Right ventricle myocardium superior (tissue), 1 donor: ENCODE data around the gene BTBD17. TPM values are rescaled to one million over a fixed set of nuclear protein-coding genes. Genes with fewer than 3 reads are reported as not detected.

Source experiments
- ATAC-seq: fragments of 200-7000 bp; cut with Tn5 transposase; one replicate; pipeline ENCODE4 v1.9.1; 2020; ENCODE audit warnings: mild to moderate bottlenecking; ENCODE audit not compliant: poor library complexity
- DNase-seq: peaks from one replicate; pipeline ENCODE4 v3.0.0-alpha.2; 2020
- intact Hi-C: fragments of 100-400 bp; cut with DNase I; formaldehyde crosslinking; loops from one replicate; pipeline ENCODE4 v1.11.2; 2022
- total RNA-seq: library from RNA; stranded (reverse); fragmentation: NEBNext Ultra II Directional; extraction: Animal tissue kit (Norgen Biotek cat#: 25700); gene quantifications from one replicate; pipeline ENCODE4 v1.2.1, GENCODE V29; 2021
- donor health status: DM: no; HTN: yes; CAD: no; lungs with severe emphysema.

BTBD17 gene
- total RNA-seq, 1 donor from 2014 or later, result not detected

DNA sequence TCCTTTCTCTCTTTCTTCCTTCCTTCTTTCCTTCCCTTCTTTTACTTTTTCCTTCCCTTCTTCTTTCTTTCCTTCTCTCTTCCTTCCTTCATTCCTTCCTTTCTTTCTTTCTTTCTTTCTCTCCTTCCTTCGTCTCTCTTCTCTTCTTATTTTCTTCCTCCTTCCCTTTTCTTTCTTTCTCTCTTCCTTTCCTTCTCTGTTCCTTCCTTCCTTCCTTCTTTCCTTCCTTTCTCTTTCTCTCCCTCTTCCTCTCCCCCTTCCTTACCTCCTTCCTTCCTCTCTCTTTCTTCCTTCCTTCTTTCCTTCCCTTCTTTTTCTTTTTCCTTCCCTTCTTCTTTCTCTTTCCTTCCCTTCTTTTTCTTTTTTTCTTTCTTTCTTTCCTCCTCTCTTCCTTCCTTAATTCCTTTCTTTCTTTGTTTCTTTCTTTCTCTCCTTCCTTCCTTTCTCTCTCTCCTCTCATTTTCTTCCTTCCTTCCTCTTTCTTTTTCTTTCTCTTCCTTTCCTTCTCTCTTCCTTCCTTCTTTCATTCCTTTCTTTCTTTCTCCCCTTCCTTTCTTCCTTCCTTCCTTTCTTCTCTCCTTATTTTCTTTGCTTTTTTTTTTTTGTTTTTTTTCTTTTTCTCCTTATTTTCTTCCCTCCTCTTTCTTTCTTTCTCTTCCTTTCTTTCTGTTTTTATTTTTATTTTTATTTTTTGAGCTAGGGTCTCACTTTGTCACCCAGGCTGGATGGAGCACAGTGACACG lies 28.4 kb upstream of the BTBD17 start:
- intact Hi-C loops, result no loop called here
- ATAC-seq, result no peak
- no peak for DNase-seq

GRCh38 chr17:74389084-74389753 lies 27.6 kb upstream of the BTBD17 start:
- intact Hi-C loops, result no loop called here
- DNase-seq (peak; percentile 22), ATAC-seq (no peak)

DNA sequence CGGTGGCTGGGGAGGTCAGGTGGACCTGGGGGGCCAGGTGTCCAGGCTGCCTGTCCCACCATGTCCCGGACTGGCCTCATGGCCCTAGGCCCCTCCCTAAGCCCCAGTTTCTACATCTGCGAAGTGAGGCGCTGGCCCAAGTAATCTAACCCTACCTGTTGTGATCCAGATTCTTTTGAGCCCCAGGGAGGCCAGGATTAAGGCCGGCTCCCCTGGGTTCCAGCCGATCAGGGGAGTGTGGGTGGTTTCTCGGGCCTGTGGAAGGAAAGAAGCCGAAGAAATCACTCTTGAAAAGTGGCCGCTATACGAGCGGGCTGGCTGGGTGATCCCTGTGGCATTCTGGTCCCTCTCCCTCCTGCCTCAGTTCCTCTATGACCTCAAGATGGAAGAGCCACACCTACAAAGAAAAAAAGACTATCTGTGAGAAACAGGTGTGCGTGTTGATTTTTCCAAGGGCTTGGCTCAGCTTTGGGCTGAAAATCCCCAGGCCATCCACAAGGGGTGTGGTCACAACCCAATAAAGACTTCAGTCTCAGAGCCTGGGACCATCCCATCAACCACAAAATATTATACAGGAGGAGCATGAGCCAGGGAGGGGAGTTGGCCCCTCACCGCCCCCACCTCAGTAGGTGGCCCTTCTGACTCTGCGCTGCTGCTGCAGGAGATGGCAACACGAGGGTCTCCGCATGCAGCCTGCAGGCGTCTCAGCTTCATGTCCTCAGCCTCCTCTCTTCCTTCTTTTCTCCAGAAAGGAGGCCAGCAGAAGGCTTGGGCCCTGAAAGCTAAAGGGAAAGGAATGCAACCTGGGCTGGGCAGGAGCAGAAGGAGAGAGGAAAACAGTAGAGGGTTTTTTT lies 25.9 kb upstream of the BTBD17 start:
- intact Hi-C loops, result no loop called here
- DNase-seq (peak; percentile 26), ATAC-seq (no peak)

GRCh38 chr17:74386386-74386785 lies 24.7 kb upstream of the BTBD17 start:
- intact Hi-C loops, result no loop called here
- DNase-seq (peak; percentile 55), ATAC-seq (peak; percentile 72)

DNA sequence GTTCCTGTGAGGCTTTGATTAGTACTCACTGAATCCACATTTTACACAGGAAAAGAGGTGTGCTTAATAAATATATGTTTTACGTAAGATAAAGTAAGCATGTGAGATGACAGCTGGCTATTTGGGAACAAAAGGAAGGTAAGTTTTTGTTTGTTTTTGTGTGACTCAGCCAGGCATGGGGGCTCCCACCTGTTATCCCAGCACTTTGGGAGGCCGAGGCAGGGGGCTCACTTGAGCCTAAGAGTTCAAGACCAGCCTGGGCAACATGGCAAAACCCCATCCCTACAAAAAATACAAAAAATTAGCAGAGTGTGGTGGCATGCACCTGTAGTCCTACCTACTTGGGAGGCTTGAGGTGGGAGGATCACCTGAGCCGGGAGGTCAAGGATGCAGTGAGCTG lies 23.5 kb upstream of the BTBD17 start:
- intact Hi-C loops, result no loop called here
- DNase-seq (peak; percentile 1), ATAC-seq (no peak)

GRCh38 chr17:74383141-74383540 lies 21.5 kb upstream of the BTBD17 start:
- DNase-seq (peak; percentile 0), ATAC-seq (no peak)
- intact Hi-C loops, result no loop called here

DNA sequence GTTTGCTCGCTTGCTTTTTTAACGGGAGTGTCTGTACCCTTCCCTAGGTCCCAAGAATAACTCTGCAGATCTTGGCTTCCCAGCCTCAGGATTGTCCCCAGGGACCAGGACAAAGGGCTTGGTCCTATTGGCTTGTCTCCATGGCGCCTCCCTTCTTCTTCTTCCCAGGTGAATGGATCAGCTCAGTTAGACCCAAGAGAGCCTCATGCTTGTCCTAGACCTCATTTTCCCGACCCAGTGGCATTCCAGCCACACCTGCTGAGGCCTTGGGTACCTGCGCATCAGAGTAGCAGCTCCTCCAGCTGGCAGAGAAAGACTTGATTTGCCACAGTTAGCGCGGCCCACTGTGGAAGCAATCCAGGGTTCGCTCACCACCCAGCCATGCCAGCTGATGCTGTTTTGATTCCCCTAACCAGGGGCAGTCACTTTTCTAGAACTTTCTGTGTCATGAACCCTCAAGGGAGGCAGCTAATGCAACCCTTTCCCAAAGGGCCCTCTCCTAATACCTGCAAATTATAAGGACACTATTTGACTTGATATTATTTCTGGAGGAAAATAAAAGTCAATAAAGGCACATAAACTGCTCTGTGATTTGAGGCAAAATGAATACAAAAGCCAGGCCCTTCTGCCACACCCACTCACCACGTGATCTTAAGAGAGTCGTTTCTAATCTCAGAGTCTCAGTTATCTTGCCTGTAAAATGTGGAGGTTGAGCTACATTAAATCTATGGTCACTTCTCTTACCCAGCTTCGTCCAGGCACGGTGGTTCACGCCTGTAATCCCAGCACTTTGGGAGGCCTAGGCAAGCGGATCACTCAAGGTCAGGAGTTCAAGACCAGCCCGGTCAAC lies 19.5 kb upstream of the BTBD17 start:
- DNase-seq (no peak), ATAC-seq (no peak)
- intact Hi-C loops, result no loop called here

DNA sequence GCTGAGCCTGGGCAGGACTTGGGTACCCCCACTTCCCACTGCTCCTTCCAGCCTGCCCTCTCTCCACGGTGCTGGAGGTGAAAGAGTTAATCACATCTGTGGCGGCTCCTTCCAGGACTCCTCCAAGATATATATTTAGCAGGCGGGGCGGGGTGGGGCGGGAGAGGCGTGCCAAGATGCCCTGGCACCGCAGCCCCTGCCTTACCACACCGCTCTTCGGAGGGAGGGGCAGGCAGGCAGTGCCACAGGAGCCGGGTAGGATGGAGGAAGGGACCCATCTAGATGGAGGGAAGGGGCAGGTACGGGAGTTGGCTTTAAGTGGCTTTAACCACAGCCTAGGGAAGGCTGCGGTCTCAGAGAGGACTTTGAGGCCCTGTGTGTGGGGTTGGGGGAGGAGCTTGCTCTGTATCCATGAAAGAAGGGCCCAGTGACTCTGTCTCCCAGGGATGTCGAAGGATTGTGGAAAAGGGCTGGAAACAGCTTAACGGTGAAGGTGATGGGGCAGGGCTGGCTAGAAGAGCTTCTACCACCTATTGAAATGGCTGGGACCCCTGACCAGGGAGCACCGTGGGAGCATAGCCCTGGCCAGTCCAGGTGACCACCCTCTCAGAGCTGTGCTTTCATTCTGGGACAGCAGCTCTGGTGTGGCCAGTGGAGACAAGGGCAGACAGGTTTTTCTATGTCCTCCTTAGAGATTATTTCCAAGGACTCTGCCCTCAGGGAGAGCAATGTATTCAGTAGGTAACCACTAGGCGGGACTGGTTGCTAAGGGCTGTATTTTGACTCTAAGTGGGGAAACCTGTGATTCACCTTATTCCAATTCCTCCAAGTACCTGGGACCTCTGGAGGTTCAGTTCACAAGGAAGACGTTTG lies 18.7 kb upstream of the BTBD17 start:
- intact Hi-C loops, result no loop called here
- ATAC-seq, result peak; percentile 80
- DNase-seq, result no peak

GRCh38 chr17:74379495-74380085 lies 17.9 kb upstream of the BTBD17 start:
- intact Hi-C loops, result loop anchor here (1.0 kb wide), 1 partner anchor 78 kb away; no protein-coding TSS in a partner anchor
- ATAC-seq (peak; percentile 96), DNase-seq (peak; percentile 96)

GRCh38 chr17:74374858-74375257 lies 13.2 kb upstream of the BTBD17 start:
- DNase-seq (no peak), ATAC-seq (no peak)
- intact Hi-C loops, result no loop called here

DNA sequence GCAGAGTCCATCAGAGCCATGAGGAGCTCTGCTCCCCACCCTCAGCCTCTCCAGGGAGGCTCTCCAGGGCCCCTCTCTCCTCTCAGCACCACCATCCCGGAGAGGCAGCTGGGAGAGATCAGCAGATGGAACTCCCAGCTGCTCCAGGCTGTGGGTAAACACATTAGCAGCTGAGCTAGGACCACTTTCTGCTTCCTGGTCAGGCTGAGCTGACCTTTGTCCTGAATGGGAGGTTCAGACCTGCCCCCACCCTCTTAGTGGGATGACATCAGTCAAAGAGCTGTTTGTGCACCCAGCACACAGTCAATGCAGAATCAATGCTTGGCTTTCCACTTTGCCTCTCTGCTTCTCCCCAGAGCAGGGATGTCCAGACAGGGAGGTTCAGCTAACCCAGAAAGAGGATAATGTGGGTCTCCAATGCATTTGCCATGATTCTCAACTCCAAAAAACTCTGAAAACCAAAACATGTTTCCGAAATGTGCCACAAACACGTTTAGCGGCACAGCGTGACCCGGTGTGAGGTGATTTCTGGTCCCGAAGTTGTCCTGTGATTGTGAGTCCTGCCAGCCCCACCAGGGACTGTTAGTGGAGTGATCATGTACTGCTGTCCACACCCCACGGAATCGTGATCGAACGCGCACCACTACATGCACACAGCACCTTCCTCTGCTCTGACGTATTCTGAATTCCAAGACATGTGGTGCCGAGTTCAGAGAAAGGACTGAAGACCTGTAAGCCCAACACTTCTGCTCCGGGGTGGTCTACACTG lies 12.4 kb upstream of the BTBD17 start:
- DNase-seq (no peak), ATAC-seq (peak; percentile 61)
- intact Hi-C loops, result no loop called here

GRCh38 chr17:74372426-74372825 lies 10.8 kb upstream of the BTBD17 start:
- ATAC-seq (no peak), DNase-seq (no peak)
- intact Hi-C loops, result no loop called here

- DNase-seq, result no peak
- ATAC-seq, result no peak
- intact Hi-C loops, result no loop called here
These were observed 10.0 kb upstream of the BTBD17 start for GRCh38 chr17:74371653-74372147.

GRCh38 chr17:74369665-74370490 lies 8.2 kb upstream of the BTBD17 start:
- intact Hi-C loops, result loop anchor here (5.0 kb wide), 1 partner anchor 122 kb away; no protein-coding TSS in a partner anchor
- no peak for ATAC-seq
- no peak for DNase-seq

DNA sequence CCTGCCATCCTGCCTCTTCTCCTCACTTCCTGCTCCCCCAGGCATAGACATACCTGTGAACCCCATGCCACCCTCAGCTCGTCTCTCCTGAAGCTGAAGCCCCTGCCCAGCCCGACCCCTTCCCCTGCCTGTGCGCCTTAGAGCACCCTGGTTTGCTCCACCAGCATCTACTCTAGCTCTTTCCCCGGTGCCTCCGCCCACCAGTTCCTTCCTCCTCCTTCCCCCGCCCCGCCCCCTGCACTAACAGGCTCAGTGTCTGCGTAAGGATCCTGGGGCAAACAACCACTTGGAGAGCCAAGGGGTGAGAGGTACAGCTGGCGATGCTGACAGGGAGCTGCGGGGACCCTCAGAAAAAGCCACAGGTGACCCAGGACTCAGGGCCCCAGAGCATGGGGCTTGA lies 7.6 kb upstream of the BTBD17 start:
- peak; percentile 75 for DNase-seq
- intact Hi-C loops, result loop anchor here (5.0 kb wide), 1 partner anchor 123 kb away; no protein-coding TSS in a partner anchor
- peak; percentile 42 for ATAC-seq
